GM19351 (cell line): ENCODE measurements around the gene STRN3.
"Not testable (repeated sequence)": the region's sequence is repeated elsewhere in the genome, so short reads cannot be mapped to it uniquely, and the experiment has no call there.

ENCODE experiments used
- ATAC-seq: cut with Tn5 transposase; IDR thresholded peaks from one replicate; pipeline ENCODE4 v1.9.1; 2021; ENCODE audit warnings: mild to moderate bottlenecking, moderate library complexity; ENCODE audit not compliant: unreplicated experiment

STRN3 gene

GRCh38 chr14:31026077-31026449 lies at the start of gene STRN3:
STRN3 (minus strand) TSS chr14:31026379; CDS start chr14:31026185, 194 bp downstream.
- ATAC-seq: no peak

GRCh38 chr14:31075144-31075543 lies 49.0 kb upstream of the STRN3 start:
- no peak for ATAC-seq

GRCh38 chr14:31071151-31071550 lies 45.0 kb upstream of the STRN3 start:
- no peak for ATAC-seq

GRCh38 chr14:31070431-31070830 lies 44.3 kb upstream of the STRN3 start:
- no peak for ATAC-seq

- ATAC-seq: no peak
Measured at GRCh38 chr14:31069343-31069742, 43.2 kb upstream of the STRN3 start.

GRCh38 chr14:31068235-31068634 lies 42.1 kb upstream of the STRN3 start:
- no peak for ATAC-seq

GRCh38 chr14:31062908-31063307 lies 36.7 kb upstream of the STRN3 start:
- ATAC-seq: not testable (repeated sequence)

GRCh38 chr14:31060253-31060875 lies 34.2 kb upstream of the STRN3 start:
- ATAC-seq: no peak

GRCh38 chr14:31059152-31059924 lies 33.2 kb upstream of the STRN3 start:
- no peak for ATAC-seq

GRCh38 chr14:31057701-31058364 lies 31.7 kb upstream of the STRN3 start:
- no peak for ATAC-seq

- no peak for ATAC-seq
Measured at GRCh38 chr14:31057035-31057434, 30.9 kb upstream of the STRN3 start.

- not testable (repeated sequence) for ATAC-seq
Measured at GRCh38 chr14:31052905-31053586, 26.9 kb upstream of the STRN3 start.

GRCh38 chr14:31051511-31051910 lies 25.3 kb upstream of the STRN3 start:
- no peak for ATAC-seq

- ATAC-seq: no peak
Measured at GRCh38 chr14:31051023-31051422, 24.8 kb upstream of the STRN3 start.

- ATAC-seq: no peak
Measured at GRCh38 chr14:31047503-31047902, 21.3 kb upstream of the STRN3 start.

- no peak for ATAC-seq
Measured at GRCh38 chr14:31045501-31046080, 19.4 kb upstream of the STRN3 start.

- ATAC-seq: no peak
Measured at GRCh38 chr14:31043379-31043778, 17.2 kb upstream of the STRN3 start.

- not testable (repeated sequence) for ATAC-seq
Measured at GRCh38 chr14:31042893-31043292, 16.7 kb upstream of the STRN3 start.

- no peak for ATAC-seq
Measured at GRCh38 chr14:31042300-31042699, 16.1 kb upstream of the STRN3 start.

GRCh38 chr14:31038521-31039166 lies 12.5 kb upstream of the STRN3 start:
- no peak for ATAC-seq
